ENCODE data around the gene SLC49A4.

The SLC49A4 gene

GRCh38 chr3:122810734-122811133 is 15.9 kb downstream of the SLC49A4 start:
- ChIA-PET POLR2A (no interaction called here), CTCF (no interaction called here)
- no peaks in the 10 kb centered on the region for H3K9me3 ChIP-seq (ENCODE audit: control insufficient read depth, insufficient read depth, low read depth, low read length)
- no peaks in the 10 kb centered on the region for H3K4me1 ChIP-seq (ENCODE audit: control insufficient read depth, insufficient read depth, low read length)
- TF ChIP-seq ZNF580 (tag by site-specific recombination; IDR thresholded peaks at IDR 0.05) (no peak), ZNF394 (tag by site-specific recombination; IDR thresholded peaks at IDR 0.05; ENCODE audit: borderline replicate concordance) (no peak), ZNF561 (tag by site-specific recombination; IDR thresholded peaks at IDR 0.05; ENCODE audit: borderline replicate concordance) (no peak), PRDM1 (tag by site-specific recombination; IDR thresholded peaks at IDR 0.05) (no peak), ZNF518A (tag by site-specific recombination; conservative IDR thresholded peaks at IDR 0.05; ENCODE audit: low read depth) (no peak), ZFP3 (tag by site-specific recombination; IDR thresholded peaks at IDR 0.05; ENCODE audit: low read depth) (no peak), ZNF629 (tag by site-specific recombination; IDR thresholded peaks at IDR 0.05) (no peak), GFI1B (tag by site-specific recombination; IDR thresholded peaks at IDR 0.05) (no peak), ZNF155 (tag by site-specific recombination; IDR thresholded peaks at IDR 0.05) (no peak), ZNF138 (tag by site-specific recombination; IDR thresholded peaks at IDR 0.05; ENCODE audit: borderline replicate concordance) (no peak), ZNF426 (tag by site-specific recombination; IDR thresholded peaks at IDR 0.05) (no peak)
- no peak overlapping the region for H3K4me3 ChIP-seq (ENCODE audit: low read depth, low read length)
- no peak overlapping the region for H3K27ac ChIP-seq (ENCODE audit: extremely low read depth, low read depth, low read length)
- H3K36me3 ChIP-seq (ENCODE audit: control insufficient read depth in 2 of 2, insufficient read depth in 1 of 2, low read length in 2 of 2), result peaks cover 0 to 7% of the 10 kb centered on the region in 2 experiments; a peak in 2 of 3 replicates

GRCh38 chr3:122816587-122816986 is 21.7 kb downstream of the SLC49A4 start:
- ChIA-PET POLR2A (no interaction called here), CTCF (no interaction called here)
- no peak overlapping the region for H3K27ac ChIP-seq (ENCODE audit: extremely low read depth, low read depth, low read length)
- no peak overlapping the region for H3K4me3 ChIP-seq (ENCODE audit: low read depth, low read length)
- H3K36me3 ChIP-seq (ENCODE audit: control insufficient read depth in 2 of 2, insufficient read depth in 1 of 2, low read length in 2 of 2), result peaks cover 0 to 3% of the 10 kb centered on the region in 2 experiments; a peak in 1 of 3 replicates
- no peaks in the 10 kb centered on the region for H3K4me1 ChIP-seq (ENCODE audit: control insufficient read depth, insufficient read depth, low read length)
- no peaks in the 10 kb centered on the region for H3K9me3 ChIP-seq (ENCODE audit: control insufficient read depth, insufficient read depth, low read depth, low read length)
- TF ChIP-seq EGR2 (tag by site-specific recombination; IDR thresholded peaks at IDR 0.05; ENCODE audit: low read depth) (no peak), ZNF404 (tag by site-specific recombination; IDR thresholded peaks at IDR 0.05) (no peak), ZNF114 (tag by site-specific recombination; IDR thresholded peaks at IDR 0.05) (no peak), ZBTB10 (tag by site-specific recombination; IDR thresholded peaks at IDR 0.05) (no peak), REST (tag by site-specific recombination; IDR thresholded peaks at IDR 0.05) (no peak), HOXA7 (CRISPR knock-in tag; IDR thresholded peaks at IDR 0.05; ENCODE audit: borderline replicate concordance) (no peak), ZNF837 (tag by site-specific recombination; IDR thresholded peaks at IDR 0.05) (no peak), ZNF302 (tag by site-specific recombination; IDR thresholded peaks at IDR 0.05; ENCODE audit: low read depth) (no peak), BCL6B (tag by site-specific recombination; IDR thresholded peaks at IDR 0.05) (no peak), ZBTB8A (tag by site-specific recombination; IDR thresholded peaks at IDR 0.05) (no peak), ZNF311 (tag by site-specific recombination; IDR thresholded peaks at IDR 0.05; ENCODE audit: borderline replicate concordance) (no peak)
